Endometrial microvascular endothelial cells (primary cell): ENCODE measurements around the gene SNRPA1. TPM values are rescaled to one million over a fixed set of nuclear protein-coding genes. Genes with fewer than 3 reads are reported as not detected.

Source experiments
- in situ Hi-C: cut with HindIII; loops from 2 replicates; pipeline ENCODE4 v1.10.0; 2017; ENCODE audit warnings: low sequenced_read_pairs, low pct_unique_long_range_greater_than_20kb; ENCODE audit errors: inconsistent ontology term
- total RNA-seq: library from RNA; depleted of rRNA; stranded (reverse); fragments of >200 nt; gene quantifications from one replicate; pipeline ENCODE4 v1.2.3, GENCODE V29; 2015; ENCODE audit errors: inconsistent ontology term

Gene SNRPA1
- total RNA-seq, 1 donor from 2014 or later, result 59.7 TPM

DNA sequence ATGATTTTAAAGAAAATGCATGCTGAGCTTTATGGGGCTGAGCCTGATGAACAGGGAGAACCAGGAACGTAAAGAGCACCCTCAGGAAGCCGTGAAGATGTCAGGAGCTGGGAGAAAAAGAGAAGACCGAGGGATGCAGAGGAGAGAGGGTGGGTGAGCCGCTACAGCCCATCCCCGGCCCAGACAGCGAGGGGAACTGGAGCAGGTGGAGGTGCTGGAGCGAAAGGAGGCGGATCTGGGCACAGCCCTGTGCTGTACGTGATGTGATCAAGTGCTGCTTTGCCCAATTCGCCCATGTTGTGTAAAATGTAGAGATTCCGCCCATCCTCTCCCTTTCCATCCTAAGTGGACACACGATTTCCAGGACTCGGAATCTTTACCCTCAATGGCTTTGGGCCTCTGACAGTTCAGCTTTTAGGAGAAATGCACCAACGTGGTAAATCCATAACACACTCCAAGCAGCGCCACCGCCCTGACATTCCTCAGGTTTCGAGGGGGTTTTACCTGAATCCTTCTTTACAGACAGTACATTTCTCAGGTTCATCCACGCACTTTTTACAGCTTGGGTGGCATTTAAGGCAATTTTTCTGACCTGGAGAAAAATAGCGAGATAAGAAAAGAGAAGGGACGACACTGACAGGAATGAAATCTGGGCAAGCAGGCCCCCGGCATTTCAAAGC is 27.1 kb upstream of the SNRPA1 start:
- in situ Hi-C loops, result no loop called here

DNA sequence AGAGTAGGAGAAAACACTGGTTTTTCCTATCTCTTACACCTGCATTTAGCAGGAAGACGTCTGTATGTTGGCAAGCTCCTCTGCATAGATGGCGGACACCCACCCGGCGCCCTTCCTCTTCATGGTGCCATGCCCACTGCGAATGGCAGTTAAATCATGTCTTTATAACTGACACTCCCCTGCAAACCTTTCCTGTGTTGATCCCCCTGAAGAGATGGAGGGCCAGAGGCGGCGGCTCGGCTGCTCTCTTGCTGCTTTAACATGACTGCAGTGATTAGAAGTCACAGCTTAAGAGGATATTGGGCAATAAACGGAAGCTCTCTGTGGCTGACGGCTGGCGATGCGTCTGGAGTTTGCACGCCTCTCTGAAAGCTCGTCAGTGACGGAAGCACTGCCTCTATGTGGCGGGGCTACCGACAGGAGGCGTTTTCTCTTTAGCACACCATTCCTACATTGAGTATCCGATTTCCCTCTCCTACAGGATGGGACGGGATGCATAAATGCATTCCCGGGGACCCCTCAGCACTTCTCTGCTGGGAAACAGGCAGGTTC is 25.5 kb upstream of the SNRPA1 start:
- in situ Hi-C loops, result no loop called here

DNA sequence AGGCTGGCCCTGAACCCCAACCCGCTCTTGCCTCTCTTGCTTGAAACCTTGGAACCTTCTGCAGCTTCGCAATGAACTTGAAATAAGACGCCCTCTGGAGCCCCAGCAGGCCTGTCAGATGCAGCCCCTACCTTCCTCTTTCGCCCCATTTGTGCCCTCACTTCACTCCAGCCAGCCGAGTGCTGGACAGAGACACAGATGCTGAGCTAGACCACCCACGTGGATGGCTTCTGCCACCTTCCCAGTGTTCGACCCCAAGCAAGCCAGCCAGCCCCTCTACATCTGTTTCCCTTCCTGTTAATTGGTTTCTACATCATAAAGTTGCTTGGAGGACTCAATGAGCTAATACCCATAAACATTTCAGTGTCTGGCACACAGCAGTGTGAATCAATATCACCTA is 23.8 kb upstream of the SNRPA1 start:
- in situ Hi-C loops, result no loop called here

- in situ Hi-C loops, result no loop called here
Measured at GRCh38 chr15:101318147-101318819, 23.2 kb upstream of the SNRPA1 start.

DNA sequence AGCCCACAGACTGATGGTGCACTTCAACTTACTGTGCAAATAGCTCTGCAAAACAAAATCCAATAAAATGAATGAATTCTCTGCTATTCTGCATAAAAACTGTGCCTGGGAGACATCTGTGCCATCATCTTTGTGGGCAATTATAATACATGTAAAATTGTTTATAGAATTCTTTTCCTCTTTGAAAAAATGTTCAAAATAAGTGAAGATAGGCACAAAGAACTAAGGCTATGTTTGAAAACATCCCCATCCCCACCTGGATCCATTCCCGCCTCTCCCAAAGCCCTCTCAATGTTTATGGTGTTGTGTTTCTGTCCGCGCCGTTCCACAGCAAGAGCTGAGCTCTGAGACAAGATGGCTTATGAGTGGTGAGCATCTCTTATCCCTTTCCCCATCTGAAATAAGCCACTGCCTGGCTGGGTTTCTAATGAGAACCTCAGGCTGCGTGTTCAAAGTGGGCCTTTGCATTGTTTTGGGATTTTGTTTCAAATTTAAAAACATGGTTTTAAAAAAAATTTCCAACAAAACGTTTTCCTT is 22.4 kb upstream of the SNRPA1 start:
- in situ Hi-C loops, result no loop called here

DNA sequence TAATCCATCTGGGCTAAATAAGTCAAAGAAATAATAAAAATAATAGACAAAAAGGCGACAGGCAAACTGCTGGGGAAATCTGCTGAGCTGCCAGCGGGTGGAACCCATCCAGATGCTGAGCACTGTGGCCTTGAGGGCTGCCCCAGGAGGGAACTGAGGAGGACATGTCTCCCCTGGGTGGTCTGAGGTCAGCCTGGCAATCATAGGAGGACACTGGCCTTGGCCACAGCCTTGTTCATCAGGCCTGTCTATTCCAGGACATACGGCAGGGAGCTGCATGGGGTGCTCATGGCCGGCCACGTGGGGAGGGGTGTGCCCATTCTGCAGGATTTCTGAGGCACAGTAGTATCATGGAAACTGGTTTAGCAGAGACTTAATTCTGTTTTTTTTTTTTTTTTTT is 21.5 kb upstream of the SNRPA1 start:
- in situ Hi-C loops, result no loop called here

GRCh38 chr15:101315736-101316135 is 20.7 kb upstream of the SNRPA1 start:
- in situ Hi-C loops, result no loop called here

GRCh38 chr15:101314336-101315125 is 19.5 kb upstream of the SNRPA1 start:
- in situ Hi-C loops, result no loop called here

- in situ Hi-C loops, result no loop called here
Measured at GRCh38 chr15:101313041-101313761, 18.2 kb upstream of the SNRPA1 start.

GRCh38 chr15:101310508-101310907 is 15.5 kb upstream of the SNRPA1 start:
- in situ Hi-C loops, result no loop called here

- in situ Hi-C loops, result no loop called here
Measured at GRCh38 chr15:101310161-101310480, 15.1 kb upstream of the SNRPA1 start.

- in situ Hi-C loops, result no loop called here
Measured at GRCh38 chr15:101309436-101310160, 14.6 kb upstream of the SNRPA1 start.

GRCh38 chr15:101308604-101309435 is 13.8 kb upstream of the SNRPA1 start:
- in situ Hi-C loops, result no loop called here

GRCh38 chr15:101307897-101308603 is 13.0 kb upstream of the SNRPA1 start:
- in situ Hi-C loops, result no loop called here

GRCh38 chr15:101307048-101307896 is 12.2 kb upstream of the SNRPA1 start:
- in situ Hi-C loops, result no loop called here
